ENCODE data around the gene SSBP2.
A peak's percentile ranks its signal among the peaks of the same experiment; 100 is the strongest.

Gene SSBP2

GRCh38 chr5:81751009-81751835 lies at the start of gene SSBP2:
SSBP2 (minus strand) TSS chr5:81751097; CDS start chr5:81751042, 55 bp downstream.
- peak; percentile 99 for DNase-seq

- no peak for DNase-seq
Observed at GRCh38 chr5:81795666-81796065, 44.8 kb upstream of the SSBP2 start.

GRCh38 chr5:81794226-81794625 lies 43.3 kb upstream of the SSBP2 start:
- DNase-seq: no peak

GRCh38 chr5:81790336-81790735 lies 39.4 kb upstream of the SSBP2 start:
- DNase-seq: no peak

- DNase-seq: no peak
Observed at GRCh38 chr5:81789033-81789432, 38.1 kb upstream of the SSBP2 start.

- no peak for DNase-seq
Observed at GRCh38 chr5:81788329-81788728, 37.4 kb upstream of the SSBP2 start.

- no peak for DNase-seq
Observed at GRCh38 chr5:81787474-81788242, 36.8 kb upstream of the SSBP2 start.

GRCh38 chr5:81786991-81787390 lies 36.1 kb upstream of the SSBP2 start:
- no peak for DNase-seq

- DNase-seq: no peak
Observed at GRCh38 chr5:81786496-81786895, 35.6 kb upstream of the SSBP2 start.

- DNase-seq: no peak
Observed at GRCh38 chr5:81785322-81785721, 34.4 kb upstream of the SSBP2 start.

GRCh38 chr5:81783401-81783800 lies 32.5 kb upstream of the SSBP2 start:
- DNase-seq: no peak

GRCh38 chr5:81782811-81783210 lies 31.9 kb upstream of the SSBP2 start:
- DNase-seq: no peak

GRCh38 chr5:81779916-81780266 lies 29.0 kb upstream of the SSBP2 start:
- DNase-seq: no peak

- peak; percentile 70 for DNase-seq
Observed at GRCh38 chr5:81779125-81779915, 28.4 kb upstream of the SSBP2 start.

- no peak for DNase-seq
Observed at GRCh38 chr5:81778642-81779041, 27.7 kb upstream of the SSBP2 start.

GRCh38 chr5:81776258-81776657 lies 25.4 kb upstream of the SSBP2 start:
- DNase-seq: no peak

- no peak for DNase-seq
Observed at GRCh38 chr5:81774374-81774773, 23.5 kb upstream of the SSBP2 start.

GRCh38 chr5:81773574-81773973 lies 22.7 kb upstream of the SSBP2 start:
- no peak for DNase-seq

- no peak for DNase-seq
Observed at GRCh38 chr5:81773161-81773560, 22.3 kb upstream of the SSBP2 start.

- DNase-seq: no peak
Observed at GRCh38 chr5:81772488-81772887, 21.6 kb upstream of the SSBP2 start.

- no peak for DNase-seq
Observed at GRCh38 chr5:81768935-81769452, 18.1 kb upstream of the SSBP2 start.

- no peak for DNase-seq
Observed at GRCh38 chr5:81767938-81768337, 17.0 kb upstream of the SSBP2 start.

- no peak for DNase-seq
Observed at GRCh38 chr5:81767097-81767496, 16.2 kb upstream of the SSBP2 start.

Measured in activated CD8-positive, alpha-beta memory T cell treated with anti-CD3 and anti-CD28 coated beads for 24 hours (primary cell).